Breast epithelium (tissue), 3 donors: ENCODE data around the gene KLHL29.

Experiments used
- POLR2A ChIP-seq: fragments of 450-650 bp; IDR thresholded peaks from one replicate; pipeline ENCODE4 v1.6.1; 2016; ENCODE audit warnings: antibody characterized with exemption, mild to moderate bottlenecking, moderate library complexity
- POLR2AphosphoS5 ChIP-seq, 3 donors: sonication (generic); formaldehyde crosslinking; IDR thresholded peaks; one replicate each; pipeline ENCODE4 v1.6.1; 2017; ENCODE audit warnings: antibody characterized with exemption in 3 of 3
- TF ChIP-seq, protein P1 (sequence below), 3 donors: fragments of 450-650 bp; IDR thresholded peaks; one replicate each; pipeline ENCODE4 v1.5.1; 2016 to 2017; ENCODE audit warnings: antibody characterized with exemption in 3 of 3, mild to moderate bottlenecking in 3 of 3, moderate library complexity in 3 of 3

DNA sequence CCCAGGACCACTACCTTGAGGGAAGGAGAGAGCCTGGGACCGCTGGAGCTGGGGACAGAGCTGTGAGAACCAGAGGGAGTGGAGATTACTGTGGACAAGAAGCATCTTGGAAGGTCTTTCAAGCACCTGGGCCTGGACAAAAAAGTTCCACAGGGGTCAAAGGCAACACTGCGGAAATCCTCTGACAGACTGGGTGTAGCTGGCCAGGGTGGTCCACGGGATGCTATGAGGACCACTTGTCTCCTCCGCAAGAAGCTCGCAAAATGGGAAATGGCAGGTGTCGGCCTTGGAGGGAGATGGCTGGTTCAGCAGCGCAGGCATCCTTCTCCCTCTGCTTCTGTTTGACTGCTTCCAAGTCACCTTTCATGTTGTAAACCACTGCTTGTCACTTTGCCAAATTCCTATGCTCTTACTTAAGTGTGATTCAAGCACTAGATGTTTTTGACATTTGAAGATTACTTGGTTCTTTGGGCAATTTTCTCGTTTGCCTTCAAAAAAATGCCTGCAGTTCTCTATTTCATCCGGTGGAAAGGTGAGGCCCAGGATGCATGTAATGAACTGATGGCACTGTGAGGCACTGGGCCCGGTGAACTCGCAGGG is 27.7 kb downstream of the KLHL29 start:
- no peak for TF ChIP-seq POLR2A
- TF ChIP-seq, protein P1, sequence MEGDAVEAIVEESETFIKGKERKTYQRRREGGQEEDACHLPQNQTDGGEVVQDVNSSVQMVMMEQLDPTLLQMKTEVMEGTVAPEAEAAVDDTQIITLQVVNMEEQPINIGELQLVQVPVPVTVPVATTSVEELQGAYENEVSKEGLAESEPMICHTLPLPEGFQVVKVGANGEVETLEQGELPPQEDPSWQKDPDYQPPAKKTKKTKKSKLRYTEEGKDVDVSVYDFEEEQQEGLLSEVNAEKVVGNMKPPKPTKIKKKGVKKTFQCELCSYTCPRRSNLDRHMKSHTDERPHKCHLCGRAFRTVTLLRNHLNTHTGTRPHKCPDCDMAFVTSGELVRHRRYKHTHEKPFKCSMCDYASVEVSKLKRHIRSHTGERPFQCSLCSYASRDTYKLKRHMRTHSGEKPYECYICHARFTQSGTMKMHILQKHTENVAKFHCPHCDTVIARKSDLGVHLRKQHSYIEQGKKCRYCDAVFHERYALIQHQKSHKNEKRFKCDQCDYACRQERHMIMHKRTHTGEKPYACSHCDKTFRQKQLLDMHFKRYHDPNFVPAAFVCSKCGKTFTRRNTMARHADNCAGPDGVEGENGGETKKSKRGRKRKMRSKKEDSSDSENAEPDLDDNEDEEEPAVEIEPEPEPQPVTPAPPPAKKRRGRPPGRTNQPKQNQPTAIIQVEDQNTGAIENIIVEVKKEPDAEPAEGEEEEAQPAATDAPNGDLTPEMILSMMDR (IDR thresholded peaks at IDR 0.05) = no peak
- TF ChIP-seq POLR2AphosphoS5 (IDR thresholded peaks at IDR 0.05) = no peak
